Skeletal muscle satellite cell (primary cell): ENCODE results near the gene ATXN1.
"Not testable (repeated sequence)": the region's sequence is repeated elsewhere in the genome, so short reads cannot be mapped to it uniquely, and the experiment has no call there.

Experiments
- H3K27me3 ChIP-seq: 2 replicates; pipeline ENCODE4 v1.7.0; 2013; ENCODE audit warnings: low read length; ENCODE audit not compliant: control insufficient read depth, insufficient read depth
- H3K36me3 ChIP-seq: 2 replicates; pipeline ENCODE4 v1.7.0; 2013; ENCODE audit warnings: mild to moderate bottlenecking, control low read depth, low read length; ENCODE audit not compliant: insufficient read depth
- H3K4me1 ChIP-seq: 2 replicates; pipeline ENCODE4 v1.7.0; 2013; ENCODE audit warnings: low read length; ENCODE audit not compliant: control insufficient read depth, insufficient read depth
- H3K4me2 ChIP-seq: 2 replicates; pipeline ENCODE4 v1.7.0; 2013; ENCODE audit warnings: mild to moderate bottlenecking, low read length
- H3K4me3 ChIP-seq: 2 replicates; pipeline ENCODE4 v1.7.0; 2013; ENCODE audit warnings: low read length
- H3K9ac ChIP-seq: 2 replicates; pipeline ENCODE4 v1.7.0; 2013; ENCODE audit warnings: mild to moderate bottlenecking, low read depth, low read length, moderate library complexity
- H3K9me3 ChIP-seq: replicated peaks from 2 replicates; pipeline ENCODE4 v1.7.0; 2013; ENCODE audit warnings: mild to moderate bottlenecking, control low read depth, low read length

The ATXN1 gene

GRCh38 chr6:16625291-16626265 lies 135.7 kb downstream of the ATXN1 start:
- H3K9ac ChIP-seq = no peak overlapping the region
- H3K27me3 ChIP-seq = no peaks in the 10 kb centered on the region
- no peaks in the 10 kb centered on the region for H3K36me3 ChIP-seq
- H3K4me2 ChIP-seq = no peak overlapping the region
- H3K4me3 ChIP-seq = no peak overlapping the region
- no peaks in the 10 kb centered on the region for H3K9me3 ChIP-seq
- H3K4me1 ChIP-seq = peaks cover 14% of the 10 kb centered on the region

DNA sequence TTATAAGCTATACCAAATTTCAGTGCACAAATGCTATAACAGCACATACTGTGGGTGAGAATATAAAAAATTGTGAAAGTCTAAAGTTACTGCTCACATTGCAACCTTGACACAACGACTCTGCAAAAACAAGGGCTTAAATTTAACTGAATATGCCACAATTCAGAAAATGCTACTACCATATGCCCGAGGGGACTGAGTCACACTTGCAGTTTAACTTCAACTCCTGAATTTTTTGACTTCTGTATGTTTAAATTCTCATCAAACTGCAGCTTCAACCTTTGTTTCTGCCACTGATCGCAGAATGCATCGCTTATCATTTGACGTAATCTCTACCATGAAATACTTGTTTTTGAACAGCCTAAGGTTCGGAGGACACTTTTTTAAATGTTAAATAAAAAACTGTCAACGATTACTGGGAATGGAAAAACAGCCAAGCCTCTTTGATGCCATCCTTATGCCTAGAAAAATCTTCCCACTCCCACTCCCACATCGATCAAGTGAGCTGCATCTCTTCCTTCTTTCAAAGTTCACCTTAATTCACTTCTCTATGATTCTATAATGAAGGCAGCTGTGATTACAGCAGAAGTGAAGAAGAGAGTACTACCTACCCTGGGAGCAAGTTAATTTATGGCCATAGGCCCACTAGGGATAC lies 136.5 kb downstream of the ATXN1 start:
- Histone ChIP-seq H3K4me1 (peaks cover 14% of the 10 kb centered on the region), H3K4me3 (no peak overlapping the region), H3K27me3 (no peaks in the 10 kb centered on the region), H3K9ac (no peak overlapping the region), H3K36me3 (no peaks in the 10 kb centered on the region), H3K9me3 (no peaks in the 10 kb centered on the region), H3K4me2 (no peak overlapping the region)

GRCh38 chr6:16623731-16624130 lies 137.5 kb downstream of the ATXN1 start:
- Histone ChIP-seq H3K4me3 (no peak overlapping the region), H3K9me3 (no peaks in the 10 kb centered on the region), H3K27me3 (no peaks in the 10 kb centered on the region), H3K9ac (no peak overlapping the region), H3K4me2 (no peak overlapping the region), H3K4me1 (peaks cover 14% of the 10 kb centered on the region), H3K36me3 (no peaks in the 10 kb centered on the region)

GRCh38 chr6:16623029-16623653 lies 138.1 kb downstream of the ATXN1 start:
- no peak overlapping the region for H3K4me2 ChIP-seq
- H3K9ac ChIP-seq = no peak overlapping the region
- peaks cover 14% of the 10 kb centered on the region for H3K4me1 ChIP-seq
- no peaks in the 10 kb centered on the region for H3K27me3 ChIP-seq
- no peaks in the 10 kb centered on the region for H3K9me3 ChIP-seq
- no peak overlapping the region for H3K4me3 ChIP-seq
- H3K36me3 ChIP-seq = no peaks in the 10 kb centered on the region

- Histone ChIP-seq H3K4me3 (no peak overlapping the region), H3K27me3 (no peaks in the 10 kb centered on the region), H3K36me3 (no peaks in the 10 kb centered on the region), H3K4me2 (no peak overlapping the region), H3K9ac (no peak overlapping the region), H3K9me3 (no peaks in the 10 kb centered on the region), H3K4me1 (peaks cover 14% of the 10 kb centered on the region)
These were observed 139.1 kb downstream of the ATXN1 start for GRCh38 chr6:16622193-16622592.

DNA sequence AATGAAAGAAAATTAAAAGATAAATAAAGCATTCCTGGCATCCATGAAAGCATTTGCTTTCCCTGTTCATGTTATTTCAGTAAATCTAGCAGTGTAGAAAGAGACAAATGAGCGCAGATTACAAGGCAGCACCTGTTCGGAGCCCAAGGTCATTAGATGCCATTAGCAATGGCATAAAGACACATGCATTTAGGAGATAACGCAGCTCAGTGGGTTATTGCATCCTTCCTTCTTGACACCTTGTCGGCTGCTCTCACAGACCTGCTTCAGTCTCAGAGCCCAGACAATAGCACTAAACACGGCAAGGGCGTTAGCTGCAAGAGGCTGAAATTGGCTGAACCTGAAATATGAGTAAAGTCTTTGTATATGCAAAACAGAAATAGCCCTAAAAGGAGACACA lies 140.3 kb downstream of the ATXN1 start:
- Histone ChIP-seq H3K4me2 (no peak overlapping the region), H3K4me1 (peaks cover 14% of the 10 kb centered on the region), H3K27me3 (no peaks in the 10 kb centered on the region)

DNA sequence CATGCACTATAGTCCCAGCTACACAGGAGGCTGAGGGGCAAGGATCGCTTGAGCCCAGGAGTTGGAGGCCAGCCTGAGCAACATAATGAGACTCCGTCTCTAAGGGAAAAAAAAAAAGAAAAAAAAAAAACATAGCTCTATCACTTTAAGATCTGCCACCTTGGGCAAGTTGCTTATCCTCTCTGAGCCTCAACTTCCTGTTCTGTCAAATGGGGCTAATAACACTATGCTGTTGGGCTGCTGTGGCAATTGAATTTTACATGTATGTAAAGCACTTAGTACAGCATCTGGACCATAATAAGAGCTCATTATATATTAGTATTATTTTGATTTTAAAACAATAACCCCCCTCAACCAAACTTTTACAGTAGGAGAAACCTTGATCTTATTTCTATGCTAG lies 141.5 kb downstream of the ATXN1 start:
- Histone ChIP-seq H3K4me2 (no peak overlapping the region), H3K4me1 (peaks cover 11% of the 10 kb centered on the region), H3K9me3 (no peaks in the 10 kb centered on the region)

More for the DNA sequence above, 140.3 kb downstream of the ATXN1 start:
- Histone ChIP-seq H3K36me3 (no peaks in the 10 kb centered on the region), H3K9ac (no peak overlapping the region), H3K9me3 (no peaks in the 10 kb centered on the region), H3K4me3 (no peak overlapping the region)

DNA sequence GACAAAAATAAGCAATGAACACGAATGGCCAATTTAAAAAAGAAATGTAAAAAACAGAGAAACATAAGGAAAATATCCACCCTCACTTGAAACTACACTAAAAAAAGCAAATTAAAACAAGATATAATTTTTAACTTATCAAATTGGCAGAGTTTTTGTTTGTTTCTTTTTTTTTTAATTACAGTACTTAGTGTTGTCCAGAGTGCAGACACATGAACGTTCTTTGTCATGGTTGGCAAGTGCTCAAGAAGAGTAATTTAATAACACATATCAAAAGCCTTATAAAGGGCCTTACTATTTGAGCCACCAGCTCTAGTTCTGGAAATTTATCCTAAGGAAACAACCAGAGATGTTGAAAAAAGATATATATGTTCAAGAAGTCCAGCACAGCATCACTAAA lies 142.3 kb downstream of the ATXN1 start:
- Histone ChIP-seq H3K9ac (no peak overlapping the region), H3K27me3 (no peaks in the 10 kb centered on the region), H3K9me3 (no peaks in the 10 kb centered on the region), H3K36me3 (no peaks in the 10 kb centered on the region), H3K4me2 (no peak overlapping the region), H3K4me1 (peaks cover 11% of the 10 kb centered on the region), H3K4me3 (no peak overlapping the region)

More for the DNA sequence above, 141.5 kb downstream of the ATXN1 start:
- Histone ChIP-seq H3K27me3 (no peaks in the 10 kb centered on the region), H3K4me3 (no peak overlapping the region), H3K36me3 (no peaks in the 10 kb centered on the region), H3K9ac (no peak overlapping the region)

- not testable (repeated sequence) for H3K27me3 ChIP-seq, H3K4me2 ChIP-seq, H3K4me1 ChIP-seq, H3K9ac ChIP-seq, H3K4me3 ChIP-seq, H3K9me3 ChIP-seq, H3K36me3 ChIP-seq
These were observed 146.0 kb downstream of the ATXN1 start for GRCh38 chr6:16615215-16615614.

- H3K9me3 ChIP-seq, H3K36me3 ChIP-seq, H3K4me3 ChIP-seq, H3K9ac ChIP-seq, H3K27me3 ChIP-seq, H3K4me1 ChIP-seq, H3K4me2 ChIP-seq: not testable (repeated sequence)
These were observed 147.1 kb downstream of the ATXN1 start for GRCh38 chr6:16614143-16614542.

GRCh38 chr6:16613504-16613903 lies 147.8 kb downstream of the ATXN1 start:
- not testable (repeated sequence) for H3K4me1 ChIP-seq, H3K9me3 ChIP-seq, H3K4me3 ChIP-seq, H3K9ac ChIP-seq, H3K27me3 ChIP-seq, H3K36me3 ChIP-seq, H3K4me2 ChIP-seq
